HCT116 (cell line): ENCODE measurements around the gene SBF2. TPM values are rescaled to one million over a fixed set of nuclear protein-coding genes. Genes with fewer than 3 reads are reported as not detected.

Source experiments
- ATAC-seq: fragments of 200-7000 bp; cut with Tn5 transposase; 2 replicates; pipeline ENCODE4 v1.9.1; 2020; ENCODE audit warnings: mild to moderate bottlenecking, moderate library complexity
- BruUV-seq: library from RNA; stranded (reverse); fragments of 400-500 nt; replicated peaks from 2 replicates; lab custom pipeline; 2021; lab: Mats Ljungman, UMichigan
- CTCF ChIA-PET: fragments of 300-600 bp; sonication (Branson Sonifier 250); formaldehyde crosslinking; loops from one replicate; lab custom pipeline; 2021; ENCODE audit warnings: antibody characterized with exemption; lab: Charles Lee
- POLR2A ChIA-PET: fragments of 300-600, 350-600 bp; sonication (Branson Sonifier 250); formaldehyde crosslinking; loops from one replicate; lab custom pipeline; 2021; ENCODE audit warnings: antibody characterized with exemption; lab: Charles Lee
- RAD21 ChIA-PET, 2 experiments: fragments of 300-600 bp; sonication (Branson Sonifier 250); formaldehyde crosslinking; loops; one replicate each; lab custom pipeline; 2023; ENCODE audit warnings: low total read pairs in 2 of 2; ENCODE audit not compliant: uncharacterized antibody in 2 of 2, unreplicated experiment in 2 of 2, low non-redundant PET in 1 of 2; lab: Charles Lee
- DNase-seq: peaks from one replicate; pipeline ENCODE4 v3.0.0-alpha.2; 2010; ENCODE audit warnings: low read depth, low spot score
- H2AFZ ChIP-seq: fragments of 200-600 bp; shearing (Covaris generic), sonication (generic); 2 replicates; pipeline ENCODE4 v1.6.1; 2017; ENCODE audit warnings: low read depth, mixed run types, mixed read lengths, antibody characterized with exemption, low read length; ENCODE audit not compliant: poor library complexity, severe bottlenecking
- H3K27ac ChIP-seq: 2 replicates; pipeline ENCODE4 v1.5.1; 2012; ENCODE audit warnings: low read depth, low read length
- H3K27me3 ChIP-seq: fragments of 200-600 bp; sonication (generic); 2 replicates; pipeline ENCODE4 v1.6.1; 2016; ENCODE audit warnings: mixed run types, low read length, mixed read lengths; ENCODE audit not compliant: insufficient read depth
- H3K36me3 ChIP-seq, 2 experiments: fragments of 200-500 bp in 1 of 2; fragments of 200-600 bp in 1 of 2; sonication (Bioruptor generic) in 1 of 2; sonication (generic) in 1 of 2; 2 replicates each; pipeline versions ENCODE4 v1.5.1 to v1.6.1; 2014 to 2016; ENCODE audit warnings: low read length in 2 of 2, inconsistent platforms in 1 of 2, mixed read lengths in 1 of 2, mixed run types in 1 of 2; ENCODE audit not compliant: insufficient read depth in 2 of 2, control insufficient read depth in 1 of 2
- H3K4me1 ChIP-seq, 2 experiments: fragments of 200-600 bp in 1 of 2; sonication (generic) in 1 of 2; 2 replicates each; pipeline versions ENCODE4 v1.5.1 to v1.6.1; 2012 to 2017; ENCODE audit warnings: low read length in 2 of 2, inconsistent platforms in 1 of 2, mild to moderate bottlenecking in 1 of 2, mixed read lengths in 1 of 2, mixed run types in 1 of 2, moderate library complexity in 1 of 2; ENCODE audit not compliant: insufficient read depth in 2 of 2, control insufficient read depth in 1 of 2
- H3K4me2 ChIP-seq: fragments of 200-600 bp; sonication (generic); 2 replicates; pipeline ENCODE4 v1.6.1; 2017; ENCODE audit warnings: mixed run types, low read length, mixed read lengths
- H3K4me3 ChIP-seq, 2 experiments: fragments of 200-600 bp in 1 of 2; sonication (generic) in 1 of 2; replicated peaks in 1 of 2; 2 replicates each; pipeline ENCODE4 v1.5.1; 2011 to 2016; ENCODE audit warnings: low read length in 2 of 2, control low read depth in 1 of 2, low read depth in 1 of 2, mild to moderate bottlenecking in 1 of 2, mixed read lengths in 1 of 2, mixed run types in 1 of 2
- H3K79me2 ChIP-seq: fragments of 200-600 bp; sonication (generic); 2 replicates; pipeline ENCODE4 v1.6.1; 2017; ENCODE audit warnings: mild to moderate bottlenecking, mixed run types, low read length, moderate library complexity, mixed read lengths; ENCODE audit not compliant: insufficient read depth
- H3K9ac ChIP-seq: fragments of 200-600 bp; sonication (generic); 2 replicates; pipeline ENCODE4 v1.6.1; 2016; ENCODE audit warnings: low read length, mixed read lengths
- H3K9me2 ChIP-seq: fragments of 200-600 bp; sonication (generic), shearing (Covaris generic); 2 replicates; pipeline ENCODE4 v1.6.1; 2017; ENCODE audit warnings: mixed run types, mild to moderate bottlenecking, moderate library complexity; ENCODE audit not compliant: insufficient read depth
- H3K9me3 ChIP-seq, 2 experiments: fragments of 200-500 bp in 1 of 2; fragments of 200-600 bp in 1 of 2; sonication (Bioruptor generic) in 1 of 2; sonication (generic) in 1 of 2; 2 replicates each; pipeline ENCODE4 v1.6.1; 2014 to 2017; ENCODE audit warnings: low read length in 2 of 2, mixed read lengths in 2 of 2, inconsistent platforms in 1 of 2, low read depth in 1 of 2, mild to moderate bottlenecking in 1 of 2, mixed run types in 1 of 2, moderate library complexity in 1 of 2; ENCODE audit not compliant: control insufficient read depth in 1 of 2, insufficient read depth in 1 of 2
- H4K20me1 ChIP-seq: fragments of 200-600 bp; sonication (generic), shearing (Covaris generic); 2 replicates; pipeline ENCODE4 v1.6.1; 2017; ENCODE audit warnings: mixed run types, mild to moderate bottlenecking, moderate library complexity; ENCODE audit not compliant: insufficient read depth
- CTCF ChIP-seq, 3 experiments: fragments of 200-600 bp in 1 of 3; sonication (generic) in 1 of 3; IDR thresholded peaks in 2 of 3; conservative IDR thresholded peaks in 1 of 3; 2 replicates each; pipeline ENCODE4 v1.5.1; 2012 to 2017; ENCODE audit warnings: low read depth in 2 of 3, low read length in 2 of 3, antibody characterized with exemption in 1 of 3, borderline replicate concordance in 1 of 3, control low read depth in 1 of 3, mild to moderate bottlenecking in 1 of 3, mixed read lengths in 1 of 3, mixed run types in 1 of 3, moderate library complexity in 1 of 3; ENCODE audit not compliant: insufficient read depth in 1 of 3
- EGR1 ChIP-seq: IDR thresholded peaks from 2 replicates; pipeline ENCODE4 v1.6.1; 2012; ENCODE audit warnings: low read depth
- EZH2 ChIP-seq: fragments of 200-600 bp; sonication (generic); IDR thresholded peaks from 2 replicates; pipeline ENCODE4 v1.6.1; 2017; ENCODE audit warnings: antibody characterized with exemption, mixed run types
- EZH2phosphoT487 ChIP-seq: fragments of 200-600 bp; IDR thresholded peaks from 2 replicates; pipeline ENCODE4 v1.6.1; 2018; ENCODE audit warnings: antibody characterized with exemption, borderline replicate concordance
- FOSL1 ChIP-seq: IDR thresholded peaks from 2 replicates; pipeline ENCODE4 v1.6.1; 2012; ENCODE audit warnings: low read depth
- JUND ChIP-seq: IDR thresholded peaks from 2 replicates; pipeline ENCODE4 v1.6.1; 2012
- POLR2AphosphoS5 ChIP-seq: IDR thresholded peaks from 2 replicates; pipeline ENCODE4 v1.6.1; 2011; ENCODE audit warnings: mild to moderate bottlenecking, low read depth, low read length, moderate library complexity
- RAD21 ChIP-seq: IDR thresholded peaks from 2 replicates; pipeline ENCODE4 v1.6.1; 2012; ENCODE audit warnings: low read depth, mild to moderate bottlenecking
- REST ChIP-seq: IDR thresholded peaks from 2 replicates; pipeline ENCODE4 v1.6.1; 2012; ENCODE audit warnings: low read depth
- SRF ChIP-seq: IDR thresholded peaks from 2 replicates; pipeline ENCODE4 v1.6.1; 2012; ENCODE audit warnings: low read depth
- ZFX ChIP-seq: fragments of 450-650 bp; IDR thresholded peaks from 2 replicates; pipeline ENCODE4 v1.6.1; 2017
- ZNF274 ChIP-seq: fragments of 200-500 bp; sonication (Bioruptor generic); IDR thresholded peaks from 2 replicates; pipeline ENCODE4 v1.6.1; 2014; ENCODE audit warnings: mild to moderate bottlenecking, low read depth, low read length, inconsistent platforms
- intact Hi-C: fragments of 100-400 bp; cut with micrococcal nuclease; formaldehyde crosslinking; loops from 2 replicates; pipeline ENCODE4 v1.10.0; 2022
- total RNA-seq: library from RNA; stranded (reverse); gene quantifications from one replicate; pipeline ENCODE4 v1.2.1, GENCODE V29; 2021; ENCODE audit not compliant: unreplicated experiment

Gene SBF2
- total RNA-seq, 1 experiment from 2014 or later: 35.0 TPM

GRCh38 chr11:10049756-10050155 lies 244.3 kb downstream of the SBF2 start:
- no peak overlapping the region for H2AFZ ChIP-seq
- H3K36me3 ChIP-seq: no peaks in the 10 kb centered on the region
- CTCF ChIA-PET: no interaction called here
- intact Hi-C loops: no loop called here
- H4K20me1 ChIP-seq: no peaks in the 10 kb centered on the region
- RAD21 ChIA-PET: no interaction called here
- H3K9ac ChIP-seq: no peak overlapping the region
- no peaks in the 10 kb centered on the region for H3K4me1 ChIP-seq
- no peaks in the 10 kb centered on the region for H3K9me2 ChIP-seq
- no peak overlapping the region for H3K4me2 ChIP-seq
- no peak overlapping the region for H3K4me3 ChIP-seq
- no peaks in the 10 kb centered on the region for H3K79me2 ChIP-seq
- peaks cover 2 to 7% of the 10 kb centered on the region in 2 experiments; a peak in 2 of 4 replicates for H3K9me3 ChIP-seq
- ATAC-seq: no peak
- BruUV-seq: no TSS peak
- POLR2A ChIA-PET: no interaction called here
- TF ChIP-seq ZFX (no peak), RAD21 (no peak), FOSL1 (no peak), REST (no peak), EZH2 (no peak)
- no peak overlapping the region for H3K27ac ChIP-seq
- H3K27me3 ChIP-seq: no peaks in the 10 kb centered on the region
- no peak for DNase-seq

GRCh38 chr11:10048350-10048749 lies 245.7 kb downstream of the SBF2 start:
- H3K9me3 ChIP-seq: peaks cover 6 to 12% of the 10 kb centered on the region in 2 experiments; a peak in 2 of 4 replicates
- ATAC-seq: no peak
- POLR2A ChIA-PET: no interaction called here
- H3K4me3 ChIP-seq: no peak overlapping the region
- no peaks in the 10 kb centered on the region for H4K20me1 ChIP-seq
- CTCF ChIA-PET: no interaction called here
- no peaks in the 10 kb centered on the region for H3K79me2 ChIP-seq
- H3K9me2 ChIP-seq: no peaks in the 10 kb centered on the region
- DNase-seq: no peak
- BruUV-seq: no TSS peak
- no peaks in the 10 kb centered on the region for H3K27me3 ChIP-seq
- H3K4me1 ChIP-seq: no peaks in the 10 kb centered on the region
- no peak overlapping the region for H3K9ac ChIP-seq
- intact Hi-C loops: no loop called here
- H2AFZ ChIP-seq: no peak overlapping the region
- no peak overlapping the region for H3K4me2 ChIP-seq
- H3K36me3 ChIP-seq: no peaks in the 10 kb centered on the region
- no peak overlapping the region for H3K27ac ChIP-seq
- RAD21 ChIA-PET: no interaction called here
- no peak for TF ChIP-seq SRF
- TF ChIP-seq ZNF274: no peak
- TF ChIP-seq JUND: no peak
- no peak for TF ChIP-seq POLR2AphosphoS5
- no peak for TF ChIP-seq EGR1
- TF ChIP-seq REST: no peak
- no peak for TF ChIP-seq EZH2phosphoT487
- no peak for TF ChIP-seq EZH2
- no peak for TF ChIP-seq CTCF (IDR thresholded peaks at IDR 0.05 in 2 of 3, conservative IDR thresholded peaks at IDR 0.05 in 1 of 3; ENCODE audit: borderline replicate concordance in 1 of 3, insufficient read depth in 1 of 3, low read depth in 2 of 3, low read length in 2 of 3)
